Sigmoid colon (tissue), 7 donors: Measurements from ENCODE around the gene TECTA. TPM values are rescaled to one million over a fixed set of nuclear protein-coding genes. Genes with fewer than 3 reads are reported as not detected.

Source experiments
- DNase-seq: peaks from one replicate; pipeline ENCODE4 v3.0.0-alpha.2; 2019
- H3K27ac ChIP-seq, 4 donors: fragments of 200-600 bp; sonication (generic); one replicate each; pipeline ENCODE4 v1.5.1; 2016 to 2019; ENCODE audit warnings: mild to moderate bottlenecking in 1 of 4
- H3K27me3 ChIP-seq, 3 donors: fragments of 200-600 bp; sonication (generic); one replicate each; pipeline ENCODE4 v1.5.1; 2019; ENCODE audit warnings: mild to moderate bottlenecking in 1 of 3
- H3K36me3 ChIP-seq, 4 donors: fragments of 200-600 bp; sonication (generic); one replicate each; pipeline ENCODE4 v1.5.1; 2016 to 2019
- H3K4me1 ChIP-seq, 4 donors: fragments of 200-600 bp; sonication (generic); one replicate each; pipeline ENCODE4 v1.5.1; 2017 to 2019
- H3K4me3 ChIP-seq, 4 donors: fragments of 200-600 bp; sonication (generic); one replicate each; pipeline ENCODE4 v1.5.1; 2017 to 2019; ENCODE audit warnings: mild to moderate bottlenecking in 2 of 4, moderate library complexity in 1 of 4
- H3K9me3 ChIP-seq, 4 donors: fragments of 200-600 bp in 3 of 4; sonication (generic) in 3 of 4; one replicate each; pipeline versions ENCODE4 v1.5.1 to v1.6.1; 2013 to 2019
- EP300 ChIP-seq, 4 donors: sonication (generic); formaldehyde crosslinking; IDR thresholded peaks; one replicate each; pipeline ENCODE4 v1.6.1; 2017; ENCODE audit warnings: antibody characterized with exemption in 4 of 4
- POLR2A ChIP-seq, 2 donors: fragments of 450-650 bp; IDR thresholded peaks; one replicate each; pipeline ENCODE4 v1.6.1; 2016; ENCODE audit warnings: antibody characterized with exemption in 2 of 2, mild to moderate bottlenecking in 2 of 2, moderate library complexity in 2 of 2
- POLR2AphosphoS5 ChIP-seq, 4 donors: sonication (generic); formaldehyde crosslinking; IDR thresholded peaks; one replicate each; pipeline ENCODE4 v1.6.1; 2017; ENCODE audit warnings: antibody characterized with exemption in 4 of 4
- WGBS, 2 donors: extraction: QIAGEN DNeasy Blood & Tissue Kit; methylation state at CpG; one replicate each; pipeline ENCODE4 v1.1.7; 2013; 5-methylcytosine and 5-hydroxymethylcytosine counted together
- intact Hi-C: fragments of 100-400 bp; cut with DNase I; formaldehyde crosslinking; loops from one replicate; pipeline ENCODE4 v1.15.1; 2023
- polyA plus RNA-seq, 3 donors: library from polyadenylated mRNA; stranded (reverse); fragments of 200-250 nt; gene quantifications; one replicate each; pipeline ENCODE4 v1.2.3, GENCODE V29; 2013
- total RNA-seq, 4 donors: library from RNA; depleted of rRNA; stranded (reverse); fragments of >200 nt; gene quantifications; one replicate each; pipeline ENCODE4 v1.1.0, GENCODE V29; 2016
- TF ChIP-seq, protein P1 (sequence below), 4 experiments: fragments of 450-650 bp in 3 of 4; fragments of 200-600 bp in 1 of 4; IDR thresholded peaks; one replicate each; pipeline ENCODE4 v1.5.1; 2016 to 2019; ENCODE audit warnings: antibody characterized with exemption in 4 of 4, mild to moderate bottlenecking in 3 of 4, moderate library complexity in 2 of 4
- donor health status: healthy with polysubstance abuse.
- donor health status: Bipolar disorder and iron deficiency.
- donor health status: healthy.

TECTA gene
- total and polyA plus RNA-seq, 7 donors: 0.28 to 3.9 (median 1.1) TPM; not detected in 2

DNA sequence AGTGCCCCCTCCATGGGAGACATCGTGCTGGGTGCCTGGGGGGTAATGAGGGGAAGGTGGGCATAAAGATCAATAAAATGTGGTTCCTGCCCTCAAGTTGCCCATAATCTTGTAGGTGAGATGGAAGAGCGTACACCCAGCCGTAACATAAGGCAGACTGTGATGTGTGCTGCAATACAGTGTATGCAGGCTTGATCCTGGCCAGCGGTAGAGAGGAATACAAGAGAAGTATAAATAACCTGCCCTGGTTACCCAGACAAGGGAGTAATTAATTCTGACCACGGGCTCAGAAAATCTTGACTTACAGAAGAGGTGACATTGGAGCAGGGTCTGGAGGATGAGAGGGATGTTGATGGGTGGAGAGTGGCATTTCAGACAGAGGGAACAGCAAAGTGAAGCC is 43.7 kb downstream of the TECTA start:
- TF ChIP-seq, protein P1, sequence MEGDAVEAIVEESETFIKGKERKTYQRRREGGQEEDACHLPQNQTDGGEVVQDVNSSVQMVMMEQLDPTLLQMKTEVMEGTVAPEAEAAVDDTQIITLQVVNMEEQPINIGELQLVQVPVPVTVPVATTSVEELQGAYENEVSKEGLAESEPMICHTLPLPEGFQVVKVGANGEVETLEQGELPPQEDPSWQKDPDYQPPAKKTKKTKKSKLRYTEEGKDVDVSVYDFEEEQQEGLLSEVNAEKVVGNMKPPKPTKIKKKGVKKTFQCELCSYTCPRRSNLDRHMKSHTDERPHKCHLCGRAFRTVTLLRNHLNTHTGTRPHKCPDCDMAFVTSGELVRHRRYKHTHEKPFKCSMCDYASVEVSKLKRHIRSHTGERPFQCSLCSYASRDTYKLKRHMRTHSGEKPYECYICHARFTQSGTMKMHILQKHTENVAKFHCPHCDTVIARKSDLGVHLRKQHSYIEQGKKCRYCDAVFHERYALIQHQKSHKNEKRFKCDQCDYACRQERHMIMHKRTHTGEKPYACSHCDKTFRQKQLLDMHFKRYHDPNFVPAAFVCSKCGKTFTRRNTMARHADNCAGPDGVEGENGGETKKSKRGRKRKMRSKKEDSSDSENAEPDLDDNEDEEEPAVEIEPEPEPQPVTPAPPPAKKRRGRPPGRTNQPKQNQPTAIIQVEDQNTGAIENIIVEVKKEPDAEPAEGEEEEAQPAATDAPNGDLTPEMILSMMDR (IDR thresholded peaks at IDR 0.05): no peak
- TF ChIP-seq POLR2AphosphoS5 (IDR thresholded peaks at IDR 0.05): no peak
- no peak for TF ChIP-seq EP300 (IDR thresholded peaks at IDR 0.05)
- no peak for TF ChIP-seq POLR2A (IDR thresholded peaks at IDR 0.05)
- H3K27me3 ChIP-seq: no peaks in the 10 kb centered on the region
- DNase-seq: no peak
- intact Hi-C loops: no loop called here
- no peaks in the 10 kb centered on the region for H3K36me3 ChIP-seq
- no peaks in the 10 kb centered on the region for H3K4me1 ChIP-seq
- H3K4me3 ChIP-seq: no peak overlapping the region
- 83 to 91% methylated on average over 5 of the region's 5 CpGs for WGBS, 2 donors
- no peak overlapping the region for H3K27ac ChIP-seq
- no peaks in the 10 kb centered on the region for H3K9me3 ChIP-seq

DNA sequence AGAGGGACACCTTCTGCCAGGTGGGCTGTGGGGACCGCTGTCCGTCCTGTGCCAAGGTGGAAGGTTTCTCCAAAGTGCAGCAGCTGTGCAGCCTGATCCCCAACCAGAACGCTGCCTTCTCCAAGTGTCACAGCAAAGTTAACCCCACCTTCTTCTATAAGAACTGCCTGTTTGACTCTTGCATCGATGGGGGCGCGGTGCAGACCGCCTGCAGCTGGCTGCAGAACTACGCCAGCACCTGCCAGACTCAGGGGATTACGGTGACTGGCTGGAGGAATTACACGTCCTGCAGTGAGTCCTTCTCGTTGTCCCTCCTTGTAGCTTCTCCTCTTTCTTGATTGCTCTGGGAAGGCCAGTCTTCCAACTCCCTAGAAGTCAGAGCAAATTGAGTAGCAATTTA is 44.8 kb downstream of the TECTA start:
- H3K9me3 ChIP-seq: no peaks in the 10 kb centered on the region
- no peak overlapping the region for H3K27ac ChIP-seq
- no peak for TF ChIP-seq POLR2A (IDR thresholded peaks at IDR 0.05)
- TF ChIP-seq, protein P1 (IDR thresholded peaks at IDR 0.05): no peak
- TF ChIP-seq POLR2AphosphoS5 (IDR thresholded peaks at IDR 0.05): no peak
- TF ChIP-seq EP300 (IDR thresholded peaks at IDR 0.05): no peak
- DNase-seq: no peak
- H3K27me3 ChIP-seq: no peaks in the 10 kb centered on the region
- intact Hi-C loops: no loop called here
- no peaks in the 10 kb centered on the region for H3K36me3 ChIP-seq
- no peak overlapping the region for H3K4me3 ChIP-seq
- WGBS, 2 donors: 83 to 93% methylated on average over 11 of the region's 11 CpGs
- H3K4me1 ChIP-seq: no peaks in the 10 kb centered on the region

GRCh38 chr11:121149116-121149515 is 48.1 kb downstream of the TECTA start:
- no peaks in the 10 kb centered on the region for H3K27me3 ChIP-seq
- H3K36me3 ChIP-seq: no peaks in the 10 kb centered on the region
- intact Hi-C loops: no loop called here
- TF ChIP-seq, protein P1 (IDR thresholded peaks at IDR 0.05): no peak
- TF ChIP-seq EP300 (IDR thresholded peaks at IDR 0.05): no peak
- TF ChIP-seq POLR2AphosphoS5 (IDR thresholded peaks at IDR 0.05): no peak
- TF ChIP-seq POLR2A (IDR thresholded peaks at IDR 0.05): no peak
- H3K4me3 ChIP-seq: no peak overlapping the region
- no peak overlapping the region for H3K27ac ChIP-seq
- no peaks in the 10 kb centered on the region for H3K9me3 ChIP-seq
- no peak for DNase-seq
- WGBS, 2 donors: 37 to 82% methylated on average over 2 of the region's 2 CpGs
- H3K4me1 ChIP-seq: no peaks in the 10 kb centered on the region

GRCh38 chr11:121151207-121151688 is 50.2 kb downstream of the TECTA start:
- H3K36me3 ChIP-seq: no peaks in the 10 kb centered on the region
- intact Hi-C loops: no loop called here
- no peaks in the 10 kb centered on the region for H3K4me1 ChIP-seq
- no peaks in the 10 kb centered on the region for H3K9me3 ChIP-seq
- H3K27me3 ChIP-seq: no peaks in the 10 kb centered on the region
- no peak overlapping the region for H3K27ac ChIP-seq
- WGBS, 2 donors: 94 to 97% methylated on average over 4 of the region's 4 CpGs
- no peak for DNase-seq
- TF ChIP-seq EP300 (IDR thresholded peaks at IDR 0.05) (no peak), POLR2A (IDR thresholded peaks at IDR 0.05) (no peak), POLR2AphosphoS5 (IDR thresholded peaks at IDR 0.05) (no peak)
- TF ChIP-seq, protein P1 (IDR thresholded peaks at IDR 0.05): no peak
- H3K4me3 ChIP-seq: no peak overlapping the region

- no peaks in the 10 kb centered on the region for H3K4me1 ChIP-seq
- no peaks in the 10 kb centered on the region for H3K9me3 ChIP-seq
- intact Hi-C loops: no loop called here
- no peaks in the 10 kb centered on the region for H3K27me3 ChIP-seq
- TF ChIP-seq, protein P1 (IDR thresholded peaks at IDR 0.05): no peak
- TF ChIP-seq POLR2A (IDR thresholded peaks at IDR 0.05) (no peak), POLR2AphosphoS5 (IDR thresholded peaks at IDR 0.05) (no peak), EP300 (IDR thresholded peaks at IDR 0.05) (no peak)
- H3K27ac ChIP-seq: no peak overlapping the region
- no peaks in the 10 kb centered on the region for H3K36me3 ChIP-seq
- WGBS, 2 donors: 92 to 96% methylated on average over 19 of the region's 19 CpGs
- no peak overlapping the region for H3K4me3 ChIP-seq
- DNase-seq: no peak
Measured at GRCh38 chr11:121152764-121153163, 51.7 kb downstream of the TECTA start.
